Parathyroid adenoma (tissue), 2 donors: ENCODE data around the gene SNPH.

Source experiments
- H2AFZ ChIP-seq: fragments of 300-600 bp; sonication (generic); one replicate; pipeline ENCODE4 v1.7.0; 2017; ENCODE audit warnings: antibody characterized with exemption, mild to moderate bottlenecking
- H3K27ac ChIP-seq: fragments of 300-600 bp; sonication (generic); one replicate; pipeline ENCODE4 v1.7.0; 2017
- H3K27me3 ChIP-seq: fragments of 300-600 bp; sonication (generic); one replicate; pipeline ENCODE4 v1.7.0; 2017; ENCODE audit warnings: low read length; ENCODE audit not compliant: control insufficient read depth, insufficient read depth
- H3K36me3 ChIP-seq: fragments of 300-600 bp; sonication (generic); one replicate; pipeline ENCODE4 v1.7.0; 2017; ENCODE audit warnings: low read length; ENCODE audit not compliant: control insufficient read depth, insufficient read depth
- H3K4me1 ChIP-seq: fragments of 300-600 bp; sonication (generic); one replicate; pipeline ENCODE4 v1.7.0; 2017; ENCODE audit warnings: control low read depth
- H3K4me2 ChIP-seq: fragments of 300-600 bp; sonication (generic); one replicate; pipeline ENCODE4 v1.7.0; 2017; ENCODE audit warnings: low read length
- H3K4me3 ChIP-seq: fragments of 300-600 bp; sonication (generic); one replicate; pipeline ENCODE4 v1.7.0; 2017; ENCODE audit warnings: low read depth, low read length
- H3K79me2 ChIP-seq: fragments of 300-600 bp; sonication (generic); one replicate; pipeline ENCODE4 v1.7.0; 2017; ENCODE audit warnings: control low read depth
- H3K9ac ChIP-seq: fragments of 300-600 bp; sonication (generic); one replicate; pipeline ENCODE4 v1.7.0; 2017; ENCODE audit warnings: mild to moderate bottlenecking
- H3K9me3 ChIP-seq: fragments of 300-600 bp; sonication (generic); one replicate; pipeline ENCODE4 v1.7.0; 2017; ENCODE audit warnings: low read length; ENCODE audit not compliant: control insufficient read depth
- TF ChIP-seq, protein P1 (sequence below): fragments of 300-600 bp; sonication (generic); IDR thresholded peaks from one replicate; pipeline ENCODE4 v1.7.0; 2017; ENCODE audit warnings: antibody characterized with exemption, mild to moderate bottlenecking
- donor health status: primary hyperparathyroidism.

The SNPH gene

DNA sequence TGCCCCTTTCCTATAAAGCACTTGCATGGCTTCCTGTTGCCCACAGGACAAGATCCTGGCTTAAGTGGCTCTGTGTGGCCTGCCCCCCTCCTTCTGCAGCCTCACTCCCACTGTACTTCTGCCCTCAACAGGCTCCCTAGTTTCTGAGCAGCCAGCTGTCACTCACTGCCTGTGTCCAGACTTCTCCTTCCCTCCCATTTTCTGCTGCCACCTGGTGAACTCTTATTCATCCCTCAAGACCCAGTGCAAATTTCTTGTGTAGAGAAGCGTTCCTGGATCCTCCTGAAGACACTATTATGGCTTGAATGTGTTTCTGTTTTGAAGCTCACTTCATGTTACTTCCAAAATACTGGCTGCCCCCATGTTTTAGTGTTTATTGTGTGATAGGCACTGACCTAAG, 26.5 kb downstream of the SNPH start:
- TF ChIP-seq, protein P1, sequence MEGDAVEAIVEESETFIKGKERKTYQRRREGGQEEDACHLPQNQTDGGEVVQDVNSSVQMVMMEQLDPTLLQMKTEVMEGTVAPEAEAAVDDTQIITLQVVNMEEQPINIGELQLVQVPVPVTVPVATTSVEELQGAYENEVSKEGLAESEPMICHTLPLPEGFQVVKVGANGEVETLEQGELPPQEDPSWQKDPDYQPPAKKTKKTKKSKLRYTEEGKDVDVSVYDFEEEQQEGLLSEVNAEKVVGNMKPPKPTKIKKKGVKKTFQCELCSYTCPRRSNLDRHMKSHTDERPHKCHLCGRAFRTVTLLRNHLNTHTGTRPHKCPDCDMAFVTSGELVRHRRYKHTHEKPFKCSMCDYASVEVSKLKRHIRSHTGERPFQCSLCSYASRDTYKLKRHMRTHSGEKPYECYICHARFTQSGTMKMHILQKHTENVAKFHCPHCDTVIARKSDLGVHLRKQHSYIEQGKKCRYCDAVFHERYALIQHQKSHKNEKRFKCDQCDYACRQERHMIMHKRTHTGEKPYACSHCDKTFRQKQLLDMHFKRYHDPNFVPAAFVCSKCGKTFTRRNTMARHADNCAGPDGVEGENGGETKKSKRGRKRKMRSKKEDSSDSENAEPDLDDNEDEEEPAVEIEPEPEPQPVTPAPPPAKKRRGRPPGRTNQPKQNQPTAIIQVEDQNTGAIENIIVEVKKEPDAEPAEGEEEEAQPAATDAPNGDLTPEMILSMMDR: no peak
- Histone ChIP-seq H2AFZ (no peak overlapping the region), H3K36me3 (no peaks in the 10 kb centered on the region), H3K4me3 (no peak overlapping the region), H3K4me1 (peaks cover 3% of the 10 kb centered on the region), H3K4me2 (no peak overlapping the region), H3K9me3 (no peaks in the 10 kb centered on the region), H3K27ac (no peak overlapping the region), H3K79me2 (peaks cover 13% of the 10 kb centered on the region), H3K27me3 (no peaks in the 10 kb centered on the region), H3K9ac (no peak overlapping the region)

DNA sequence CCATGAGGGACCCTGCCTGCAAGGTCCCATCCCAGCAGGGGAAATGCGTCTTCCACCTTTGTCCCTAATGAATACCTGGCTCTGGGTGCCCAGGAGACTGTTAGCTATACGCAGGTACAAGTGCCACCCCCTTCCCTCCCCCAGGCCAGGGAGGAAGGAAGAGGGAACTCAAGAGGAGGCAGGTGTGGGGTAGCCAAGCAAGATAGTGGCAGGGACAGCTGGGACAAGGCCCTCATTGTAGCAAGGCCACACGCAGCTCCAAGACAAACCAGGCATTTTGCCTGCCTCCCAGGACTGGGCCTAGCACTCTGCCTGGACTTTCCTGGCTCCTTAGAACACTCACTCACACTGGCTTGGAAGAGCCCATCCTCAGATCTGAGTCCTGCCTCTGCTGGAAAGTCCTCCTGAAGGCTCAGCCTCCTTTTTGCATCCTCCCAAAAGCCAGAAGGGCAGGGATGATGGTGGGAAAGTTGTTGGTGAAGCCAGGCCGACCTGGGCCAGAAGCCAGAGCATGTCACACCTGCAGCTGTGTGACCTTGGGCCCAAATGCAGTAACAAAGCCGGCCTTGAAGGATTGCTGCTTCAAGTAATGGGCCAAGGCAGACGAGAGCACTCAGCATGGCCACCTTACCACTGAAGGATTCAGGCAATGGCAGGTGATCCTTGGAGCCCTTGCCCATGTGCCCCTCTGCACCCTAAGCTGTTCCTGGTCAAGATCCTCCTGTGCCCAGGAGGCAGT, 27.7 kb downstream of the SNPH start:
- no peak overlapping the region for H3K27ac ChIP-seq
- H3K36me3 ChIP-seq: no peaks in the 10 kb centered on the region
- H3K9ac ChIP-seq: no peak overlapping the region
- H3K4me3 ChIP-seq: no peak overlapping the region
- H3K27me3 ChIP-seq: no peaks in the 10 kb centered on the region
- no peaks in the 10 kb centered on the region for H3K9me3 ChIP-seq
- H3K4me1 ChIP-seq: peaks cover 3% of the 10 kb centered on the region
- H2AFZ ChIP-seq: no peak overlapping the region
- H3K4me2 ChIP-seq: no peak overlapping the region
- H3K79me2 ChIP-seq: peaks cover 13% of the 10 kb centered on the region
- TF ChIP-seq, protein P1: no peak

DNA sequence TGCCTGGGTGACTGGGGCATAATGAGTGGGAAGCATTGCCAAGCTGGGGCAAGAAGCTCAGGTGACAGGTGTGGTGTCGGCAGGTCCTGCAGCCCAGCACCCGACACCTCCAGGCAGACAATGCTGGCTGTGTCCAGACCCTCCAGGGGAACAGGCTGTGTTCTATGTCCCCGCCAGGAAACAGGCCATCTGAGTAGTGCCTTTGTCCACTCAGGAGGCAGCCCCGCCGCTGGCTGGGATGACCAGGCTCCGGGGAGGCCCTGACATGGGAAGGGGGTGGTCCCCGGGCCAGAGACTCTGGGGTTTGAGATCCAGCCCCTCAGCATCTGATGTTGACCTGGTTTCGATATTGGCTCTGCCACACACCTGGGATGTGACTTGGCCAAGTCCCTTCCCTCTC, 28.4 kb downstream of the SNPH start:
- no peak overlapping the region for H2AFZ ChIP-seq
- no peaks in the 10 kb centered on the region for H3K27me3 ChIP-seq
- H3K4me3 ChIP-seq: no peak overlapping the region
- H3K9ac ChIP-seq: no peak overlapping the region
- TF ChIP-seq, protein P1: no peak
- H3K79me2 ChIP-seq: peaks cover 13% of the 10 kb centered on the region
- H3K9me3 ChIP-seq: no peaks in the 10 kb centered on the region
- H3K4me1 ChIP-seq: peaks cover 3% of the 10 kb centered on the region
- H3K4me2 ChIP-seq: no peak overlapping the region
- H3K36me3 ChIP-seq: no peaks in the 10 kb centered on the region
- H3K27ac ChIP-seq: no peak overlapping the region

DNA sequence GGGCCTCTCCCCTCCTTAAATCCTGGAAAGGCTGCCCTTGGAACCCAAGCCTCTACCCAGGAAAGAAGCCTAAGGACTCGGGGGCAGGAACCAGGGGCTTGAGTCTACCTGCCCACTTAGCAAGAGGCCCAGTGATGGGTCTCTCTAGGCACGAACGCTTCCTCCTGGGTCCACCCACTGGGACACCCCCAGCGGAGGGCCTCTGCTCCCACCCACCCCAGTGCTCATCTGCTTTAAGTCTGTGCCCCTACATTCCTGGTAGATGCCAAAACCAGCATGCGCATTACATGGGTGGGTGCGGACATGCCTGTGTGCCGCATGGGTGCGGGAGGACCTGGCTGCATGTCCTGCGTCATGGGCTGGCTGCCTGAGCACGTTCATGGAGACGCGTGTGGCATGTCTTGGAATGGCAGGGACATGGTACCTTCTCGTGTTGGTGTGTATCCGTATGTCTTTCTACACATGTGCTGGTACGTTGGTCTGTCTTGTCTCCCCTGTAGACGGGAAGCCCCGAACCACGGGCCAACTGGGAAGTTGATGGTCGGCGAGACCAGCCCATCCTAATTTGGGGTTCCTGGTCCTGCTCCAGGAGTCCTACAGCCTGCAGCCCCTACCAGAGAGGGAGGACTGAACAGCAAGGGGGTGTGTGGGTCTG, 29.3 kb downstream of the SNPH start:
- no peak overlapping the region for H3K27ac ChIP-seq
- H2AFZ ChIP-seq: no peak overlapping the region
- H3K4me2 ChIP-seq: no peak overlapping the region
- H3K4me3 ChIP-seq: no peak overlapping the region
- TF ChIP-seq, protein P1: no peak
- H3K36me3 ChIP-seq: no peaks in the 10 kb centered on the region
- H3K9ac ChIP-seq: no peak overlapping the region
- no peaks in the 10 kb centered on the region for H3K27me3 ChIP-seq
- no peaks in the 10 kb centered on the region for H3K9me3 ChIP-seq
- peaks cover 13% of the 10 kb centered on the region for H3K79me2 ChIP-seq
- peaks cover 3% of the 10 kb centered on the region for H3K4me1 ChIP-seq
